Measurements from ENCODE around the gene PSMD2. TPM values are rescaled to one million over a fixed set of nuclear protein-coding genes. Genes with fewer than 3 reads are reported as not detected.
A peak's percentile ranks its signal among the peaks of the same experiment; 100 is the strongest.

The PSMD2 gene
- 100 to 1,000 TPM; 218 to 237 (median 231) TPM for total RNA-seq
- total RNA-seq (2013) = 123 TPM

DNA sequence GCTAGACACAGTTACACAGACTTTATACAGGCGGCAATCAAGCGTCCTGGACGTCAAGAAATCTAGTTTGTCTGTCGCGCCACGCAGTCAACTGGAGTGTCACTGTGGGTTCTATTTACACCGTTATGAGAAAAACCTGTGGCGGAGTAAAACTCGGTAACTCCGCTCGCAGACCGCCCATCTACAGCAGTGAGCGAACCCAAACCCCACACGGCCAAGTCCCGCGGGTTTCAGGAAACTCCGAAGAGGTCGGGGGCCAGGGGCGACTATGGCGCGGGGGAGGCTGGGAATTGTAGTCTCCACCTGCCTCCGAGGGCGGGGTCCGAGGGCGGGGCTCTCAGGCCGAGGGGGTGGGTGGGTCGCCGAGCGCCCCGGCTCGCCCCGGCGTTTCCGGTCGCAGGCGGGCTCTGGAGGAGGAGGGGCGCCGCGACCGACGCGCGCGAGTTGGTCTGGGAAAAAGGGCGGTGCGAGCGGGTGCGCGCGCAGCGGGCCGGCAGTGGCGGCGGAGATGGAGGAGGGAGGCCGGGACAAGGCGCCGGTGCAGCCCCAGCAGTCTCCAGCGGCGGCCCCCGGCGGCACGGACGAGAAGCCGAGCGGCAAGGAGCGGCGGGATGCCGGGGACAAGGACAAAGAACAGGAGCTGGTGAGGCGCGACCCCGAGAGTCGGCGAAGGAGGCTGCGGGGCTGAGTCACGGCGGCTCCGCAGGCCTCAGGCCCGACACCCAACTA lies at the start of gene PSMD2:
Gene PSMD2, plus strand, starts transcription at position 483 of the 729 bp plus-strand sequence. Its CDS starts 26 bp downstream, at position 509.
- Mint-ChIP-seq H3K27ac (peak within 1 kb of the TSS; percentile 85 to 90), H3K4me3 (peak within 1 kb of the TSS; percentile 88), H3K4me1 (peaks cover 9 to 22% of the 10 kb centered on the region in 2 donors), H3K36me3 (no peaks in the 10 kb centered on the region), H3K27me3 (ENCODE audit: low read depth in 2 of 2) (no peaks in the 10 kb centered on the region), H3K9me3 (no peaks in the 10 kb centered on the region)
- WGBS (ENCODE audit: insufficient coverage) = under 1% methylated on average over 78 of the region's 78 CpGs
- TF ChIP-seq, protein P1, sequence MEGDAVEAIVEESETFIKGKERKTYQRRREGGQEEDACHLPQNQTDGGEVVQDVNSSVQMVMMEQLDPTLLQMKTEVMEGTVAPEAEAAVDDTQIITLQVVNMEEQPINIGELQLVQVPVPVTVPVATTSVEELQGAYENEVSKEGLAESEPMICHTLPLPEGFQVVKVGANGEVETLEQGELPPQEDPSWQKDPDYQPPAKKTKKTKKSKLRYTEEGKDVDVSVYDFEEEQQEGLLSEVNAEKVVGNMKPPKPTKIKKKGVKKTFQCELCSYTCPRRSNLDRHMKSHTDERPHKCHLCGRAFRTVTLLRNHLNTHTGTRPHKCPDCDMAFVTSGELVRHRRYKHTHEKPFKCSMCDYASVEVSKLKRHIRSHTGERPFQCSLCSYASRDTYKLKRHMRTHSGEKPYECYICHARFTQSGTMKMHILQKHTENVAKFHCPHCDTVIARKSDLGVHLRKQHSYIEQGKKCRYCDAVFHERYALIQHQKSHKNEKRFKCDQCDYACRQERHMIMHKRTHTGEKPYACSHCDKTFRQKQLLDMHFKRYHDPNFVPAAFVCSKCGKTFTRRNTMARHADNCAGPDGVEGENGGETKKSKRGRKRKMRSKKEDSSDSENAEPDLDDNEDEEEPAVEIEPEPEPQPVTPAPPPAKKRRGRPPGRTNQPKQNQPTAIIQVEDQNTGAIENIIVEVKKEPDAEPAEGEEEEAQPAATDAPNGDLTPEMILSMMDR (IDR thresholded peaks at IDR 0.05) = no peak
- peaks cover 33% of the 10 kb centered on the region for H3K36me3 ChIP-seq (ENCODE audit: control insufficient read depth, insufficient read depth, low read length)
- intact Hi-C loops (cut with micrococcal nuclease) = loop anchor here (1.0 to 2.0 kb wide), 5 partner anchors 16 to 125 kb away; partner anchors contain the start of genes ABCF3 and AP2M1
- DNase-seq (peak; percentile 93 to 98), ATAC-seq (peak; percentile 92 to 99 (median 96))
- H3K4me1 ChIP-seq (ENCODE audit: control insufficient read depth, insufficient read depth, low read length) = peaks cover 18% of the 10 kb centered on the region
- peak within 1 kb of the TSS; percentile 72 for H3K4me3 ChIP-seq (ENCODE audit: low read length)
- H3K27ac ChIP-seq (ENCODE audit: low read length) = peak within 1 kb of the TSS; percentile 80
- no peaks in the 10 kb centered on the region for H3K9me3 ChIP-seq (ENCODE audit: control insufficient read depth, insufficient read depth, low read length)
- H3K27me3 ChIP-seq (ENCODE audit: control insufficient read depth, insufficient read depth, low read length) = no peaks in the 10 kb centered on the region

DNA sequence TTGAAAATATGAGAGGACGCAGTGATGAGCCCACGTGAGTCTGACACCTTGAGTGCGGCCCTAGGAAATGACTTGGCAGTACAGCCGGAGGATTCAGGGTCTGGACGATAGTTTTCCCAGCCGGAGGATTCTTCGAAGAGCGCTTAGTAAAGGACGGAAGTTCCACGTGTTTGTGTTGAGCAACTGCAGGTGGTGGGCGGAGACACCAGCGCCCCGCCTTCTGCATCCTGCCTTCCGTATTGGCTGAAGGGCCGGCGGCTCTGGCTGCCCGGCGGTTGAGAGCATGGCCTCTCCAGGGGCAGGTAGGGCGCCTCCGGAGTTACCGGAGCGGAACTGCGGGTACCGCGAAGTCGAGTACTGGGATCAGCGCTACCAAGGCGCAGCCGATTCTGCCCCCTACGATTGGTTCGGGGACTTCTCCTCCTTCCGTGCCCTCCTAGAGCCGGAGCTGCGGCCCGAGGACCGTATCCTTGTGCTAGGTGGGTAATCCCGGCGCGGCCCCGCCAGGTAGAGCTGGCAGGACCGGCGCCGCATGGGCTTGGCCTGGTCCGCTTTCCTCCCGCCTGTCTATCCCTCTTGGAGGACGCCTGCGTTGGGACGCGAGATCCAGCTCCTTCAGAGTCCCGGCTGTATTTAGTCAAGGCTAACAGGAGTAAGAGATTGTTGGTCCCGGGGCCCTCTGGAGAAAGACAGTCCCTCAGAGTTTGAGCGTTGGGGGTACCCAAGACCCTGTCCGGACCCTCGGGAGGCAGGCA lies 49.5 kb upstream of the PSMD2 start, which contains the start of gene EEF1AKMT4:
Gene EEF1AKMT4, plus strand, starts transcription at position 261 of the 755 bp plus-strand sequence. Its CDS starts 23 bp downstream, at position 284.
- Histone ChIP-seq H3K4me1 (ENCODE audit: control insufficient read depth, insufficient read depth, low read length) (peaks cover 20% of the 10 kb centered on the region), H3K27me3 (ENCODE audit: control insufficient read depth, insufficient read depth, low read length) (no peaks in the 10 kb centered on the region), H3K4me3 (ENCODE audit: low read length) (peak within 1 kb of the TSS; percentile 76), H3K9me3 (ENCODE audit: control insufficient read depth, insufficient read depth, low read length) (no peaks in the 10 kb centered on the region), H3K27ac (ENCODE audit: low read length) (peak within 1 kb of the TSS; percentile 62), H3K36me3 (ENCODE audit: control insufficient read depth, insufficient read depth, low read length) (peaks cover 11% of the 10 kb centered on the region)
- ATAC-seq (peak; percentile 86 to 92 (median 88)), DNase-seq (peak; percentile 93 to 98)
- Mint-ChIP-seq H3K9me3 (no peaks in the 10 kb centered on the region), H3K4me1 (peaks cover 21 to 23% of the 10 kb centered on the region in 2 donors), H3K4me3 (peak within 1 kb of the TSS; percentile 100), H3K27ac (peak within 1 kb of the TSS; percentile 94 to 99), H3K27me3 (ENCODE audit: low read depth in 2 of 2) (no peaks in the 10 kb centered on the region), H3K36me3 (peaks cover 8% of the 10 kb centered on the region)
- intact Hi-C loops (cut with micrococcal nuclease) = loop anchor here (1.0 to 10.0 kb wide), 7 partner anchors 22 to 355 kb away; partner anchors contain the start of genes AP2M1, EIF2B5 and PSMD2
- TF ChIP-seq, protein P1 (IDR thresholded peaks at IDR 0.05) = no peak
- under 1% methylated on average over 54 of the region's 54 CpGs for WGBS (ENCODE audit: insufficient coverage)

DNA sequence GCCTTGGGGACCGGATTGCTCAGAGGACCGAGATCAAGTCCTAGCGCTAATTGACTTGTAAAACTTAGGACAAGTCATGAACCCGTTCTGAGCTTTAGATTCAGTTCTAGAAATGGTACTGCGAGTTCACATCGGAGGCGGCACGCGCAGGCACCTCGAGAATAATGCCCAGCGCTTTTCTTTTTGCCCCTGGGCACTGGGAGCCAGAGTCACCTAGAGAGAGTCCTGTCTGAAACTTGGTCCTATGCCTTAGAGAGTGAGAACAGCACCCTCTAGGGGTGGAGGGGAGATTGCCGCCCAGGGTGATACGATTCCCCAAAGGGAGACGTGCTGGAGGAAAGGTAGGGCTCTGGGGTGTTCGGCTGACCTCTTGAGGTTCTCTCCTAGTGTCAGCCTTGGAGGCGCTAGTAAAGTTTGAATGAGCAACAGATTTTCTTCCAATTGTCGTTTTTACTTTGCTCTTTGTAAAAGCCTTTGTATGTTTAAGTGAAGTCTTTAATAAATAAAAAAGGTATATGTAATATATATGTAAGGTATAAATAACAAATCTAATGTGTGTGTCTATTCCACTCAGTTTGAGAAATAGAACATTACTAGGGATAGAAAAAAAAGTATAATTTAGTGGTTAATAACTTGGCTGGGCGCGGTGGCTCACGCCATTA lies 48.7 kb upstream of the PSMD2 start:
- intact Hi-C loops (cut with micrococcal nuclease) = loop anchor here (1.0 kb wide), 2 partner anchors 23 to 49 kb away; partner anchors contain the start of gene PSMD2
- ATAC-seq (peak; percentile 63 to 82 (median 64)), DNase-seq (peak; percentile 82 to 93)
- no peaks in the 10 kb centered on the region for H3K9me3 ChIP-seq (ENCODE audit: control insufficient read depth, insufficient read depth, low read length)
- H3K4me1 Mint-ChIP-seq = peaks cover 17 to 21% of the 10 kb centered on the region in 2 donors
- no peaks in the 10 kb centered on the region for H3K9me3 Mint-ChIP-seq
- 7% methylated on average over 17 of the region's 20 CpGs for WGBS (ENCODE audit: insufficient coverage)
- peak overlapping the region; percentile 22 for H3K27ac ChIP-seq (ENCODE audit: low read length)
- H3K27me3 Mint-ChIP-seq (ENCODE audit: low read depth in 2 of 2) = no peaks in the 10 kb centered on the region
- no peaks in the 10 kb centered on the region for H3K27me3 ChIP-seq (ENCODE audit: control insufficient read depth, insufficient read depth, low read length)
- H3K36me3 Mint-ChIP-seq = peaks cover under 1% of the 10 kb centered on the region
- H3K4me1 ChIP-seq (ENCODE audit: control insufficient read depth, insufficient read depth, low read length) = peaks cover 20% of the 10 kb centered on the region
- H3K36me3 ChIP-seq (ENCODE audit: control insufficient read depth, insufficient read depth, low read length) = peaks cover 4% of the 10 kb centered on the region
- peak overlapping the region; percentile 76 for H3K4me3 ChIP-seq (ENCODE audit: low read length)
- peak overlapping the region; percentile 100 for H3K4me3 Mint-ChIP-seq
- TF ChIP-seq, protein P1 (IDR thresholded peaks at IDR 0.05) = peak; percentile 93
- peak overlapping the region; percentile 94 to 99 for H3K27ac Mint-ChIP-seq

Measured in natural killer cell (primary cell).